IMR-90 (cell line): ENCODE data around the gene ANKRD33B. TPM values are rescaled to one million over a fixed set of nuclear protein-coding genes. Genes with fewer than 3 reads are reported as not detected.
A peak's percentile ranks its signal among the peaks of the same experiment; 100 is the strongest.

Experiments used
- ATAC-seq: fragments of 200-7000 bp; cut with Tn5 transposase; 2 replicates; pipeline ENCODE4 v1.9.1; 2020; ENCODE audit warnings: low read depth, mild to moderate bottlenecking, moderate library complexity
- BruUV-seq: library from RNA; stranded (reverse); fragments of 400-500 nt; replicated peaks from 2 replicates; lab custom pipeline; 2021; lab: Mats Ljungman, UMichigan
- CTCF ChIA-PET: fragments of 300-600 bp; formaldehyde crosslinking; extraction: SDS; loops from one replicate; lab custom pipeline; 2021; ENCODE audit warnings: antibody characterized with exemption; lab: Yijun Ruan, JAX
- POLR2A ChIA-PET: fragments of 300-600 bp; sonication (Branson Sonifier 250); formaldehyde crosslinking; loops from one replicate; lab custom pipeline; 2022; ENCODE audit warnings: antibody characterized with exemption; ENCODE audit not compliant: unreplicated experiment; lab: Charles Lee
- DNase-seq: peaks from one replicate; pipeline ENCODE4 v3.0.0; 2013
- H2AFZ ChIP-seq: replicated peaks from 2 replicates; pipeline ENCODE3; 2013; ENCODE audit warnings: low read length, mild to moderate bottlenecking; ENCODE audit not compliant: poor library complexity
- H2AK5ac ChIP-seq: 2 replicates; pipeline ENCODE4 v1.6.1; 2013; ENCODE audit warnings: low read depth, low read length, inconsistent platforms
- H2AK9ac ChIP-seq: replicated peaks from 2 replicates; pipeline ENCODE3; 2013; ENCODE audit warnings: mild to moderate bottlenecking, low read depth, low read length, moderate library complexity; ENCODE audit not compliant: poor library complexity
- H2BK120ac ChIP-seq: 2 replicates; pipeline ENCODE4 v1.6.1; 2013; ENCODE audit warnings: low read depth, low read length, inconsistent platforms
- H2BK15ac ChIP-seq: 3 replicates; pipeline ENCODE4 v1.6.1; 2013; ENCODE audit warnings: low read depth, low read length, inconsistent platforms
- H2BK20ac ChIP-seq: 2 replicates; pipeline ENCODE4 v1.6.1; 2013; ENCODE audit warnings: low read depth, mild to moderate bottlenecking, inconsistent platforms, low read length, moderate library complexity
- H2BK5ac ChIP-seq: 2 replicates; pipeline ENCODE4 v1.6.1; 2013; ENCODE audit warnings: mild to moderate bottlenecking, low read depth, low read length, inconsistent platforms; ENCODE audit not compliant: poor library complexity, severe bottlenecking
- H3K14ac ChIP-seq: replicated peaks from 2 replicates; pipeline ENCODE4 v1.6.1; 2013; ENCODE audit warnings: low read depth, low read length, inconsistent platforms
- H3K18ac ChIP-seq: 2 replicates; pipeline ENCODE4 v1.6.1; 2013; ENCODE audit warnings: low read depth, low read length, control low read depth
- H3K23ac ChIP-seq: 2 replicates; pipeline ENCODE4 v1.6.1; 2013; ENCODE audit warnings: low read depth, low read length, inconsistent platforms
- H3K27ac ChIP-seq: 2 replicates; pipeline ENCODE4 v1.5.1; 2013; ENCODE audit warnings: mild to moderate bottlenecking, control low read depth, low read length; ENCODE audit not compliant: insufficient read depth
- H3K27me3 ChIP-seq: 2 replicates; pipeline ENCODE4 v1.6.1; 2013; ENCODE audit warnings: low read length; ENCODE audit not compliant: control insufficient read depth, insufficient read depth
- H3K36me3 ChIP-seq: 2 replicates; pipeline ENCODE4 v1.6.1; 2013; ENCODE audit warnings: low read length, mixed read lengths; ENCODE audit not compliant: control insufficient read depth, insufficient read depth
- H3K4ac ChIP-seq: 2 replicates; pipeline ENCODE4 v1.6.1; 2013; ENCODE audit warnings: low read depth, low read length, inconsistent platforms
- H3K4me1 ChIP-seq: 2 replicates; pipeline ENCODE4 v1.6.1; 2013; ENCODE audit warnings: low read length, mixed read lengths; ENCODE audit not compliant: control insufficient read depth, insufficient read depth
- H3K4me2 ChIP-seq: 2 replicates; pipeline ENCODE4 v1.6.1; 2013; ENCODE audit warnings: low read depth, mild to moderate bottlenecking, control low read depth, low read length, moderate library complexity
- H3K4me3 ChIP-seq: 2 replicates; pipeline ENCODE4 v1.5.1; 2013; ENCODE audit warnings: low read depth, mild to moderate bottlenecking, control low read depth, low read length, moderate library complexity; ENCODE audit not compliant: insufficient read depth
- H3K56ac ChIP-seq: 2 replicates; pipeline ENCODE4 v1.6.1; 2013; ENCODE audit warnings: low read length, inconsistent platforms; ENCODE audit not compliant: insufficient read depth; ENCODE audit errors: extremely low read depth
- H3K79me1 ChIP-seq, 2 experiments: 2 replicates each; pipeline ENCODE4 v1.6.1; 2013; ENCODE audit warnings: low read length in 2 of 2, inconsistent platforms in 1 of 2, low read depth in 1 of 2
- H3K9ac ChIP-seq: 2 replicates; pipeline ENCODE4 v1.6.1; 2013; ENCODE audit warnings: low read depth, low read length, control low read depth
- H3K9me1 ChIP-seq: 2 replicates; pipeline ENCODE4 v1.6.1; 2013; ENCODE audit warnings: low read length, inconsistent platforms; ENCODE audit not compliant: insufficient read depth
- H3K9me3 ChIP-seq: 2 replicates; pipeline ENCODE4 v1.6.1; 2013; ENCODE audit warnings: low read length; ENCODE audit not compliant: control insufficient read depth, insufficient read depth
- H4K20me1 ChIP-seq: 2 replicates; pipeline ENCODE4 v1.6.1; 2013; ENCODE audit warnings: low read length, inconsistent platforms; ENCODE audit not compliant: insufficient read depth
- H4K5ac ChIP-seq: 2 replicates; pipeline ENCODE4 v1.6.1; 2013; ENCODE audit warnings: mild to moderate bottlenecking, low read depth, low read length, control low read depth
- H4K8ac ChIP-seq, 2 experiments: 2 replicates each; pipeline ENCODE4 v1.6.1; 2013; ENCODE audit warnings: low read depth in 2 of 2, low read length in 2 of 2, control low read depth in 1 of 2, inconsistent platforms in 1 of 2
- H4K91ac ChIP-seq: 2 replicates; pipeline ENCODE4 v1.6.1; 2013; ENCODE audit warnings: low read depth, low read length, inconsistent platforms; ENCODE audit not compliant: insufficient read depth
- CEBPB ChIP-seq: IDR thresholded peaks from 2 replicates; pipeline ENCODE4 v1.6.1; 2012; ENCODE audit warnings: low read depth, low read length, improper control_type of control experiment
- FOS ChIP-seq: fragments of 150-350 bp; IDR thresholded peaks from 2 replicates; pipeline ENCODE4 v1.6.1; 2016; ENCODE audit warnings: low read depth, low read length
- POLR2A ChIP-seq: IDR thresholded peaks from 2 replicates; pipeline ENCODE4 v1.6.1; 2012; ENCODE audit warnings: mild to moderate bottlenecking, low read depth, low read length
- WGBS, 2 experiments: methylation state at CpG; one replicate each; pipeline versions ENCODE4 v1.1.5 to v1.1.7; 2013; ENCODE audit warnings: missing lambda C conversion rate in 2 of 2; ENCODE audit not compliant: insufficient read length in 1 of 2; ENCODE audit errors: extremely low coverage in 2 of 2; 5-methylcytosine and 5-hydroxymethylcytosine counted together
- dilution Hi-C: fragments of 300-500 bp; cut with HindIII; formaldehyde crosslinking; loops from one replicate; pipeline ENCODE4 v1.14.3; 2018; ENCODE audit warnings: low sequenced_read_pairs; ENCODE audit not compliant: unreplicated experiment
- in situ Hi-C: fragments of 300-500 bp; cut with MboI; formaldehyde crosslinking; loops from 3 replicates; pipeline ENCODE4 v1.14.3; 2019; ENCODE audit warnings: low sequenced_read_pairs, inconsistent platforms, mixed read lengths
- intact Hi-C: fragments of 100-400 bp; cut with micrococcal nuclease; formaldehyde crosslinking; loops from 2 replicates; pipeline ENCODE4 v1.10.0; 2022
- polyA plus RNA-seq, 3 experiments: library from polyadenylated mRNA; depleted of rRNA; stranded (reverse); fragments of >200 nt; gene quantifications; 2 replicates each; pipeline ENCODE4 v1.2.3, GENCODE V29; 2012; ENCODE audit warnings: low replicate concordance in 1 of 3
- total RNA-seq: library from RNA; depleted of rRNA; stranded (reverse); fragments of >200 nt; gene quantifications from 2 replicates; pipeline ENCODE4 v1.2.3, GENCODE V29; 2012

Gene ANKRD33B
- total and polyA plus RNA-seq, 2 of the 4 experiments (the other 2 are of a cell fraction) = 2.5 to 3.3 TPM

DNA sequence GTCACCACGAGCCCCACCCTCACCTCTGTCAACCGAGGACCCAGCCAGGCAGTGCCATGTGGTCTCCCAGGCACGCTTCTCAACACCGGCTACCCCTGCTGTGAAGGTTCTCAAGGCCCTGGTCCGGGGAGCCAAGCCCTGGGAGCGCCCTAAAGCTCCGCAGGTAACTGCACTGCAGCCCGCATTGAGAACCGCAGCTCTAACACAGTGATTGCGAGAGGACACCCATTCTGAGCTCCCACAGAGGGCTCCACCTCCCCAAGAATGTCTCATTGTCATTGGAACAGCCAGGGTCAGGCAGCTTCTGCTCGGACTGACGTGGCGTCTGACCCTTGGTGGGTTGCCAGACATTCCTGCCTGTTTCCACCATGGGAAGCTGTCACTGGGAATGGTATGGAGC is 88.3 kb downstream of the ANKRD33B start:
- H3K4me3 ChIP-seq = no peak overlapping the region
- H3K23ac ChIP-seq = no peak overlapping the region
- dilution Hi-C loops = no loop called here
- BruUV-seq = no TSS peak
- H4K91ac ChIP-seq = no peak overlapping the region
- 90% methylated on average over 12 of the region's 13 CpGs; no CpG with 5 or more reads in 1 of the 2 experiments for WGBS, 2 experiments
- H2AK5ac ChIP-seq = no peak overlapping the region
- intact Hi-C loops = no loop called here
- no peak overlapping the region for H3K9ac ChIP-seq
- H3K18ac ChIP-seq = no peak overlapping the region
- H3K9me3 ChIP-seq = no peaks in the 10 kb centered on the region
- ATAC-seq = peak; percentile 54
- H3K36me3 ChIP-seq = peaks cover 55% of the 10 kb centered on the region; the same call in 1 of the 2 replicates
- H3K4me2 ChIP-seq = no peak overlapping the region
- no peak overlapping the region for H2BK120ac ChIP-seq
- no peak overlapping the region for H2BK15ac ChIP-seq
- no peak overlapping the region for H3K14ac ChIP-seq
- peaks cover 37% of the 10 kb centered on the region for H4K20me1 ChIP-seq
- peaks cover 2% of the 10 kb centered on the region; the same call in 1 of the 2 replicates for H3K4me1 ChIP-seq
- ChIA-PET CTCF (no interaction called here), POLR2A (no interaction called here)
- no peak overlapping the region for H3K4ac ChIP-seq
- H3K9me1 ChIP-seq = peaks cover 10% of the 10 kb centered on the region
- peak; percentile 59 for DNase-seq
- TF ChIP-seq CEBPB (no peak), POLR2A (no peak), FOS (no peak)
- no peaks in the 10 kb centered on the region for H3K27me3 ChIP-seq
- peak overlapping the region; percentile 20 for H2AK9ac ChIP-seq
- H2BK20ac ChIP-seq = no peak overlapping the region
- no peak overlapping the region for H2AFZ ChIP-seq
- H4K8ac ChIP-seq = no peak overlapping the region
- in situ Hi-C loops = no loop called here
- H3K27ac ChIP-seq = no peak overlapping the region
- H3K79me1 ChIP-seq = peaks cover 4 to 21% of the 10 kb centered on the region in 2 experiments
- no peak overlapping the region for H4K5ac ChIP-seq
- no peak overlapping the region for H2BK5ac ChIP-seq
- no peak overlapping the region for H3K56ac ChIP-seq
